ENCODE measurements around the gene PHRF1.
"Not testable (repeated sequence)": the region's sequence is repeated elsewhere in the genome, so short reads cannot be mapped to it uniquely, and the experiment has no call there.

Gene PHRF1

GRCh38 chr11:637333-637592, 61.0 kb downstream of the PHRF1 start:
- DNase-seq = no peak

- no peak for DNase-seq
These were observed 61.6 kb downstream of the PHRF1 start for GRCh38 chr11:637593-638521.

GRCh38 chr11:638631-639331, 62.5 kb downstream of the PHRF1 start:
- no peak for DNase-seq

- no peak for DNase-seq
These were observed 63.2 kb downstream of the PHRF1 start for GRCh38 chr11:639332-639955.

- DNase-seq = no peak
These were observed 63.9 kb downstream of the PHRF1 start for GRCh38 chr11:640021-640706.

- no peak for DNase-seq
These were observed 65.6 kb downstream of the PHRF1 start for GRCh38 chr11:641806-642370.

GRCh38 chr11:643366-643765, 67.1 kb downstream of the PHRF1 start:
- DNase-seq = no peak

GRCh38 chr11:643849-644738, 67.8 kb downstream of the PHRF1 start:
- no peak for DNase-seq

GRCh38 chr11:645536-645935, 69.3 kb downstream of the PHRF1 start:
- DNase-seq = no peak

GRCh38 chr11:646214-646613, 69.9 kb downstream of the PHRF1 start:
- no peak for DNase-seq

- not testable (repeated sequence) for DNase-seq
These were observed 71.4 kb downstream of the PHRF1 start for GRCh38 chr11:647672-648158.

- DNase-seq = no peak
These were observed 74.2 kb downstream of the PHRF1 start for GRCh38 chr11:650482-650881.

GRCh38 chr11:653136-653535, 76.9 kb downstream of the PHRF1 start:
- DNase-seq = not testable (repeated sequence)

- no peak for DNase-seq
These were observed 77.6 kb downstream of the PHRF1 start for GRCh38 chr11:653837-654236.

- not testable (repeated sequence) for DNase-seq
These were observed 78.2 kb downstream of the PHRF1 start for GRCh38 chr11:654444-654843.

GRCh38 chr11:655036-655726, 78.9 kb downstream of the PHRF1 start:
- no peak for DNase-seq

- DNase-seq = no peak
These were observed 80.2 kb downstream of the PHRF1 start for GRCh38 chr11:656426-656825.

GRCh38 chr11:656866-657265, 80.6 kb downstream of the PHRF1 start:
- DNase-seq = no peak

GRCh38 chr11:657691-658126, 81.4 kb downstream of the PHRF1 start:
- DNase-seq = no peak

GRCh38 chr11:659532-660085, 83.3 kb downstream of the PHRF1 start:
- DNase-seq = no peak

- DNase-seq = no peak
These were observed 84.0 kb downstream of the PHRF1 start for GRCh38 chr11:660281-660680.

Measured in NCI-H187 treated with DMSO at 0.1 percent for 48 hours (cell line).